Stimulated activated CD8-positive, alpha-beta memory T cell treated with anti-CD3 and anti-CD28 coated beads, Interleukin-15, amount 100 ng/mL, for 1 hour (primary cell): ENCODE measurements around the gene FANCC.

Experiments used
- DNase-seq: peaks from one replicate; pipeline ENCODE4 v3.0.0-alpha.2; 2020; ENCODE audit warnings: low read depth

FANCC gene

GRCh38 chr9:95065224-95065623 lies 252.3 kb downstream of the FANCC start:
- no peak for DNase-seq

GRCh38 chr9:95063300-95063699 lies 254.2 kb downstream of the FANCC start:
- DNase-seq, result no peak

- DNase-seq, result no peak
Measured at GRCh38 chr9:95062596-95063065, 254.9 kb downstream of the FANCC start.

GRCh38 chr9:95061916-95062595 lies 255.5 kb downstream of the FANCC start:
- no peak for DNase-seq

- DNase-seq, result no peak
Measured at GRCh38 chr9:95060916-95061315, 256.6 kb downstream of the FANCC start.

GRCh38 chr9:95060234-95060633 lies 257.3 kb downstream of the FANCC start:
- no peak for DNase-seq

GRCh38 chr9:95058795-95059386 lies 258.6 kb downstream of the FANCC start:
- no peak for DNase-seq

- no peak for DNase-seq
Measured at GRCh38 chr9:95058121-95058785, 259.3 kb downstream of the FANCC start.

GRCh38 chr9:95057101-95057500 lies 260.4 kb downstream of the FANCC start:
- no peak for DNase-seq

GRCh38 chr9:95055851-95056551 lies 261.5 kb downstream of the FANCC start:
- no peak for DNase-seq

GRCh38 chr9:95055334-95055850 lies 262.1 kb downstream of the FANCC start:
- DNase-seq, result no peak

GRCh38 chr9:95053611-95054570 lies 263.6 kb downstream of the FANCC start:
- no peak for DNase-seq

GRCh38 chr9:95049761-95050160 lies 267.7 kb downstream of the FANCC start:
- DNase-seq, result no peak
